NCI-H1417 (cell line): Measurements from ENCODE around the gene SLAIN1.

Experiments
- DNase-seq, 3 experiments: peaks; one replicate each; lab custom pipeline; 2025; lab: John Stamatoyannopoulos, UW

The SLAIN1 gene

DNA sequence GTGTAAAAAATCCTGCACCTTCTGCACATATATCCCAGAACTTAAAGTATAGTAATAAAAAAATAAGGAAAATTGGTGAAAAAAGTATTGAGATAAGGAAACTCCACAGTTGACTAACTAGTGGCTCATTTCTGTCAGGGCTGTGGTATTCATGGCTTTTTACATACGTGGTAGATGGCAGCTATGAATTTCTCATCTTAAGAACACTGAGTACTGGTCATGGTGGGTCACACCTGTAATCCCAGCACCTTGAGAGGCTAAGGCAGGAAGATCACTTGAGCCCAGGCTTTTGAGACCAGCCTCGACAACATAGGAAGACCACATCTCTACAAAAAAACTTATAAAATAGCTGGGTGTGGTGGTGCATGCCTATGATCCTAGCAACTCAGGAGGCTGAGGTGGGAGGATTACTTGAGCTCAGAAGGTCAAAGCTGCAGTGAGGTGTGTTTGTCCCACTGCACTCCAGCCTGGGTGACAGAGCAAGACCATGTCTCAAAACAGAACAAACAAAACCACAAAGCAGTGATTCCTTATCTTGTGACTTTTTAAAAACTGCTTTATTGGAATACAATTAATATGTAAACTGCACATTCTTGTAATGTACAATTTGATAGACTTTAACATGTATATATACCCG is 16.8 kb downstream of the SLAIN1 start:
- no peak for DNase-seq

DNA sequence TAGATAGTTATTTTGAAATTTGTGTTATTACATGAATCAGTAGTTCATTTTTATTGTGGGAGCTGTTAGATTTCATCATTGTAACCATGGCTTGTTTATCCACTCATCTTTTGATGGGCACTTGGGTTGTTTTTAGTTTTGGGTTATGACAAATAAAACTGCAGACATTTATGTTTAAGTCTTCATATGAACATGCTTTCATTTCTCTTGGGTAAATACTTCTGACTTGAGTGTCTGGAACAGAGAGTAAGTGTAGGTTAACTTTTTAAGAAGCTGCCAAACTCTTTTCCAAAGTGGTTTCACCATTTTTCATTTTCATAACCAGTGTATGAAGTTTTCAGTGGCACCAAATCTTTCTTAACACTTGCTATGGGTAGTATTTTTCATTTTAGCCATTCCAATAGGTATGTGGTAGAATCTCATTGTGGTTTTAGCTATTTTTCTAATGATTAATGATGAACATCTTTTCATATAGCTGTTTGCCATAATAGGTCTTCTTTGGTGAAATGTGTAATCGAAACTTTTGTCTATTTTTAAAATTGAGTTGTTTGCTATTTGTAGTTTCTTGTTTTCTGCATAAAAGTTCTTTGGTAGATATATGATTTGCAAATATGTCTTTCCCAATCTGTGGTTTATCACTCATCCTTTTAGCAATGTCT is 17.9 kb downstream of the SLAIN1 start:
- DNase-seq = no peak

DNA sequence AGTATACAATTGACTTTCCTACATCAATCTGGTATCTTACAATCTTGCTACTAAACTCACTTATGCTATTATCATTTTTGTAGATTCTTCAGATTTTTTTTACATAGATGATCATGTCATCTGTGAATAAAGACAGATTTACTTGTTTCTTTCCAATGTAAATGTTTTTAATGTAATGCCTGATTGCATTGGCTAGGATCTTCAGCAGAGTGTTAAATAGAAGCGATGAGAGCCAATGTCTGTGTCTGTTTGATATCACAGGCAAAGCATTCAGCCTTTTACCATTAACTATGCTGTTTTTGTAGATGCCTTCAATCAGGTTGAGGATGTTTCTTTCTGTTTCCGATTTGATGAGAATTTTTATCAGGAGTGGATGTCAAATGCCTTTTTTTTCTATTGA is 19.2 kb downstream of the SLAIN1 start:
- no peak for DNase-seq

DNA sequence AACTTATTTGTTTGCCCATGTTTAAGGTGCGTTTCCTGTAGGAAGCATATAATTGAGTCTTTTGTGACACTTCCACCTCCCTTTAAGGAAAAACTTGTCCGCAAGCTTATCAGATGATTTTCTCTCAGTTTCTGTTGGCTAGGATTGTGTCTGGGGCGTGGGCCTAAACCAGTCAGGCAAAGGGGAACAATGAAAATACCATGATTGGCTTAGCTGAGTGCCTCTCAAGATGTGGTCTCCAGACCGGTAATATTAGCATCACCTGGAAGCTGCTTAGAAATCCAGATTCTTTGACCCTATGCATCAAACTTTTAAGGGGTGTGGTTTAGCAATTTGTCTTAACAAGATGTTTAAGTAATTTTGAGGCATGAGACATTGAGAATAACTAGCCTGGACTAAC is 20.0 kb downstream of the SLAIN1 start:
- DNase-seq = no peak

GRCh38 chr13:77719128-77719527 is 21.6 kb downstream of the SLAIN1 start:
- no peak for DNase-seq

DNA sequence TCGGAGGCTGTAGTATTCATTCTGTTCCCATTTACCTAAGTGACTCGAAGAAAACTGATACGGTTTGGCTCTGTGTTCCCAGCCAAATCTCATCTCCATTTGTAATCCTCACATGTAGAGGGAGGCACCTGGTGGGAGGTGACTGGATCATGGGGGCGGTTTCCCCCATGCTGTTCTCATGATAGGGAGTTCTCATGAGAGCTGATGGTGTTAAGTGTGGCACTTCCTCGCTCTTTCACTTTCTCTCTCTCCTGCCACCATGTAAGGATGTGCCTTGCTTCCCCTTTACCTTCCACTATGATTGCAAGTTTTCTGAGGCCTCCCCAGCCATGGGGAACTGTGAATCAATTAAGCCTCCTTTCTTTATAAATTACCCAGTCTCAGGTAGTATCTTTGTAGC is 23.5 kb downstream of the SLAIN1 start:
- DNase-seq = no peak

DNA sequence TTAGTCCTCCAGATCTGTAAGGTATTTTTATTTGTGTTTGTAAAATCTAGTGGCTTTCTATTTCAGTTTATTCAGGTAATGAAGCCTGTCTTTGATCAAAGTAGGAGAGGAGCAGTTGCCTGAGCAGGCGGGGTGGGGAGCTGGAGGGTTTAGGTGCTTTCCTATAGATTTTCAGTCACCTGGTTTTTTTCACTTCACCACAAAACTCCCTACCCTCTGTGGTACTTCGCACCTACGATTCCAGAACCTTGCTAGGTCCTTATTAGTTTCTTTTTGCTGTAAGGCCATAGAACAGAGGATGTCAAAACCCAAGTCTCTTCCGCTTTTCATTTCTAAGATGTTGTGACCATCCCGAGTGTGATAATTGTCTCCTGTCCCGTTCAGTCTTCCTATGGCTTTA is 26.6 kb downstream of the SLAIN1 start:
- no peak for DNase-seq

DNA sequence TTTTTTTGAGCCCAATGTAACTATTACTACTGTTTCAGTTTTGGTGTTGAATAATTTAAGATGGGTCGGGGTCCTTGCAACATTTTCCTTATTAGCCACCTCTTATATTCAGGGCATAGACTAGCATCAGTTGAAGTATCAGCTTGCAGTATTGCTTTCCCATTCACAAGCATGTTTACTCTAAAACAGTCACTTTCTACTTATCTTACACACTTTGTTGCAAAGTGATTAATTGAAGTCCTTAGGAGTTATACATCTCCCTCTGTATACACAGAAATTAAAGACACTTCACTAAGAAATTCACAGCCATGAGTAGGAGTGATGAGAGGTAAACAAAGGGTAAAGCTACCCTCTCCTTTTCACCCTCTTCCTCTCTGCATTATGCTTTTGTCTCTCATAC is 27.6 kb downstream of the SLAIN1 start:
- DNase-seq = peak in 1 of 3 experiments; percentile 23

- DNase-seq = peak in 1 of 3 experiments; percentile 29
Measured at GRCh38 chr13:77728265-77729125, 31.0 kb downstream of the SLAIN1 start.

DNA sequence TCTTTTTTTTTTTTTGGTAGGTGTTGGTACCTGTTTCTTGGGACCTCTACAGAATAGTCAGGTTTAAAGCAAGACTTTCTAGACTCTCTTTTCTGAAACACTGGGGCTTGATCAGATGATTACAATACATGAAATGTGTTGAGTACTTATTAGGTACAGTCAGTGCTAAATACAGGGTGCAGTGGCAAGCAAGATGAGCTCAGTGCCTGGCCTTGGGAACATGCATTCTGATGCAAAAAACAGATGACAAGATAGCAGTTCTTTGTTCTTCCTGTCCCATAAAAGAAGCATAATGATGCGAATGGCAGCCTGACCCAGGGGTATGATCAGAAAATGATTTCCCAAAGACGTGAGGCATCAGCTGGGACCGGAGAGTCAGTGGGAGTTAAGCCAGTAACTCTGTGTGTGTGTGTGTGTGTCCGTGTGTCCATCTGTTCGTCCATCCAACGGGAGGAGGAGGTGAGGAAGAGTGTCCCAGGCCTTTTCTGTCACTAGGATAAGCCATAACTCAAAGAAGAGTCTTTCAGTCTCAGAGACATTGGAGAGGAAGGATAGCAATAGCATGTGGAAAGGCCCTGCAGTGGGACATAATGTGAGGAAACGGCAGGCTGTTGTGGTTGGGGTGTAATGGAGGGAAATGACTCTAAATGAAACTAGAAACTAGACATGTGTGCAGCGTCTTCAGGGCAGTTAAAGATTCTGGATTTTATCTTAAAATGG is 32.2 kb downstream of the SLAIN1 start:
- DNase-seq = no peak

- no peak for DNase-seq
Measured at GRCh38 chr13:77730572-77730971, 33.1 kb downstream of the SLAIN1 start.

DNA sequence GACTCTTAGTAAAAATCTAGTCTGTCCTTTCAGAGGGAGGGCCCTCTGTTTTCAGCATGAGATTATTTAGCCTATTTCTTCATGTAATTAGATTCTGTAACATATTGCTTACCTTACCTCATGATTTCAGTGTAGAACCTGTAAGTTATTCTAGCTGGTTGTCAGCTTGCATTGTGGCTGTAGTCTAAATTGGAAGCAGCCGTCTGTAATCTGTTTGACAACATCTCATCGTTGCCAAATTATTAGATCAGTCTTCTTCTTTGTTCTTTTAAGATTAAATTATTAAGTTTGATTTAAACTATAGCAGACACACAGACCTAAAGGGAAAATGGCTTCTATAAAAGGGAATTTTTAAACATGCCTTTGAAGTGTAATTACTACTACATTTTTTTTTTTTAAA is 34.8 kb downstream of the SLAIN1 start:
- DNase-seq = no peak

- no peak for DNase-seq
Measured at GRCh38 chr13:77733674-77734073, 36.2 kb downstream of the SLAIN1 start.

DNA sequence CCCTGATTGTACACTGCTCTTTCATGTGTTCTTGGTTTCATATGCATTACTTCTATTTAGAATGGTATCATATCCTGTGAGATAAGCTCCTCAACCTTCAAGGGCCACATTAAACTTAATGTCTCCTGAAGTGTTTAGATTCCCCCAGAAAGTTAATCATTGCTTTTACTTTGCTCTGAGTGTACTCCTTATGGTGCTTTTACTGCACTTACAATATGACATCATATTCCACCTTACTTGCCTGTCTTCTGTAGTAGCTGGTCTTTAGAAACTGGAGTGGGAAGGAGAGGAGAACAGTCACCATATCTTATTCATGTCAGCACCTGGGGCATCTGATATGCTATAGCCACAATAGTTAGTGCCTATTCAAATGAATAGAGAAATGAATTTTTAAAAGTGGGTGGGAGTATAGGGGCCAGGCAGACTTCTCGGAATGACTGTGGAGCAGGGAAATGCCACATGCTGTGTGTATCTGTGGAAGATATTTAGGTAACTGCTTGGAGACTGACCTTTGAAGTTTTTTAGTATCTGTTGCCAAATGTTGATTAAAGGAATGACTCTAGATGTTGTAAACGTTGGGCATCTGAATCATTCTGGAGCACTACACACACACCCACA is 40.2 kb downstream of the SLAIN1 start:
- peak in 1 of 3 experiments; percentile 14 for DNase-seq

- no peak for DNase-seq
Measured at GRCh38 chr13:77740097-77740735, 42.7 kb downstream of the SLAIN1 start.

DNA sequence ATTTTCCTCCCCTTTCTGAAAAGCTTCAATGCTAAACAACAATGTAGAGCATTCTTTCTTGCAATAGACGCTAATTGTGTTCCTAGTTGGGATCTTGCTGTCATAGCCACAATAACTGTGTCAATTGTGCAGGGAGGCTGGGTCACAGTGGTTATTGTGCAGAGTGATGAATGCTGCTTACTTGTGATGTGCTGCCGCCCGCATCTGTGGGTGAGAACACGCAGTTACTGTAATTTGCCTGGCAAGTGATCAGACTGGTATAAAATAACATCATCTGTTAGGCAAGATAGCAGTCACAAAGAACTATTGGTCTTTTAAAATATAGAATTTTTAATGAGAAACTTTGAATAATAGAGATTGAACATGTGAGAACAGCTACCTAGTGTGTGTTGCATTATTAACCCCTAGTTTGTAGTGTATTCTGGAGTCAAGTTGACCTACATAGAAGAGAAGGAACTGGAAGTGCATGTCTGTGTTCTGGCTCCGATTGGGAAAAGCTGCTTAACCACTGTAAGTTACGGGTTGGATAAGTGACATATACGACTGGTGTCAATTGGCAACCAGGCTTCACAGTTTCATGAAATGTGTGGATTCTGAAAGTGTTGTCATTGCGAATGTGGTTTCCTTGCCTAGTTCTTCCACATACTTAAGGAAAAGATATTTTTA is 43.6 kb downstream of the SLAIN1 start:
- no peak for DNase-seq

GRCh38 chr13:77741597-77741972 is 44.1 kb downstream of the SLAIN1 start:
- DNase-seq = no peak

GRCh38 chr13:77742801-77743200 is 45.3 kb downstream of the SLAIN1 start:
- no peak for DNase-seq

GRCh38 chr13:77745784-77746183 is 48.3 kb downstream of the SLAIN1 start:
- no peak for DNase-seq

DNA sequence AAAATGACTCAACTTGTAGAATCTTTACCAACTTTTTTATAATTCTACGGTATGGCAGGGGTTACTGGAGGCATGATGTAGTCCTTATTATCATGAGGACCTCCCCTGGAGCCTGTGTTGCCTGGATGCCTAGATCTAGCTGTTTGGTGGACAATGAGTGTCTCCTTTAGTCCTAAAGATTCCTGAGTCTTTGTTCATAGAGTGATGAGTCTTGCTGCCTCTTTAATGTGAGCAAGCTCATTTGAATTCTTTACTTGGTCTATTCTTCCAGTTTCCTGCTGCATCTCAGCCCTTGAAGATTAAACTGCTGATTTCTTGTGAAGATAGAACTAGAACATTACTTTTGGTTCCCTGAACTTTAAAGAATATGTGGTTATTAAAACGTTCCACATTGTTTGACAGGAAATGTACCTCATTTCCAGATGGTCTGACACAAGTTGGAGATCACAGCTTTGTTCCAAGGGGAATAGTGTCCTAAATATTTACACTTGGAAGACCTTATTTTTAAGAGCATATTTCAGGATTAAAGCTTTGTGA is 51.9 kb downstream of the SLAIN1 start:
- DNase-seq = peak in 1 of 3 experiments; percentile 15
